GM10266 (cell line): ENCODE data around the gene FERMT2.

Experiments
- DNase-seq: peaks from one replicate; pipeline ENCODE4 v3.0.0; 2012; ENCODE audit errors: extremely low spot score
- TF ChIP-seq, protein P1 (sequence below): IDR thresholded peaks from 2 replicates; pipeline ENCODE4 v1.5.1; 2012; ENCODE audit warnings: mild to moderate bottlenecking, low read depth; ENCODE audit not compliant: control insufficient read depth, insufficient read depth; ENCODE audit errors: missing control alignments

The FERMT2 gene

DNA sequence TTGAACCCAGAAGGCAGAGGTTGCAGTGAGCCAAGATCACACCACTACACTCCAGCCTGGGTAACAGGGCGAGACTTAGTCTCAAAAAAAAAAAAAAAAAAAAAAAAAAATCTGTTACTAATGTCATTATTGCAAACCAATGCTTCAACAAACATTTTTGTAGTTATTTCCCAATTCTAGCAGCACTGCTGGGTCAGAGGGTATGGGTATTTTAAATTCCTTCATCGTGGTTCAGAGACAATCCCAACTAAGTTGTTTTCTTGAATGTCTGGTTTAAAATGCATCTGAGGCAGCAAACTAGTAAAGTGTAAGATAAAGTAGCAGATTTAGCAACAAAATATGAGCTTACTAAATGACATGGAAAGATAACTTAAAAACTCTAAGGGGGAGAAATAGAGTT is 65.6 kb downstream of the FERMT2 start:
- DNase-seq, result no peak
- TF ChIP-seq, protein P1, sequence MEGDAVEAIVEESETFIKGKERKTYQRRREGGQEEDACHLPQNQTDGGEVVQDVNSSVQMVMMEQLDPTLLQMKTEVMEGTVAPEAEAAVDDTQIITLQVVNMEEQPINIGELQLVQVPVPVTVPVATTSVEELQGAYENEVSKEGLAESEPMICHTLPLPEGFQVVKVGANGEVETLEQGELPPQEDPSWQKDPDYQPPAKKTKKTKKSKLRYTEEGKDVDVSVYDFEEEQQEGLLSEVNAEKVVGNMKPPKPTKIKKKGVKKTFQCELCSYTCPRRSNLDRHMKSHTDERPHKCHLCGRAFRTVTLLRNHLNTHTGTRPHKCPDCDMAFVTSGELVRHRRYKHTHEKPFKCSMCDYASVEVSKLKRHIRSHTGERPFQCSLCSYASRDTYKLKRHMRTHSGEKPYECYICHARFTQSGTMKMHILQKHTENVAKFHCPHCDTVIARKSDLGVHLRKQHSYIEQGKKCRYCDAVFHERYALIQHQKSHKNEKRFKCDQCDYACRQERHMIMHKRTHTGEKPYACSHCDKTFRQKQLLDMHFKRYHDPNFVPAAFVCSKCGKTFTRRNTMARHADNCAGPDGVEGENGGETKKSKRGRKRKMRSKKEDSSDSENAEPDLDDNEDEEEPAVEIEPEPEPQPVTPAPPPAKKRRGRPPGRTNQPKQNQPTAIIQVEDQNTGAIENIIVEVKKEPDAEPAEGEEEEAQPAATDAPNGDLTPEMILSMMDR, result no peak

DNA sequence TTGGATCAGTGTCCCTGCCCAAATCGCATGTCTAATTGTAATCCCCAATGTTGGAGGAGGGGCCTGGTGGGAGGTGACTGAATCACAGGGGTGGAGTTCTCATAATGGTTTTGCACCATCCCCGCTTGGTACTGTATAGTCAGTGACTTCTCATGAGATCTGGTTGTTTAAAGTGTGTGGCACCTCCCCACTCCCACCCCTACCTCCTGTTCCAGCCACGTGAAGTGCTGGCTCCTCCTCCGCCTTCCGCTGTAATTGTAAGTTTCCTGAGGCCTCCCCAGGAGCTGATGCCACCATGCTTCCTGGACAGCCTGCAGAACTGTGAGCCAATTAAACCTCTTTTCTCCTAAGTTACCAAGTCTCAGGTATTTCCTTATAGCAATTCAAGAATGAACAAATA is 67.2 kb downstream of the FERMT2 start:
- no peak for DNase-seq
- TF ChIP-seq, protein P1, result no peak

DNA sequence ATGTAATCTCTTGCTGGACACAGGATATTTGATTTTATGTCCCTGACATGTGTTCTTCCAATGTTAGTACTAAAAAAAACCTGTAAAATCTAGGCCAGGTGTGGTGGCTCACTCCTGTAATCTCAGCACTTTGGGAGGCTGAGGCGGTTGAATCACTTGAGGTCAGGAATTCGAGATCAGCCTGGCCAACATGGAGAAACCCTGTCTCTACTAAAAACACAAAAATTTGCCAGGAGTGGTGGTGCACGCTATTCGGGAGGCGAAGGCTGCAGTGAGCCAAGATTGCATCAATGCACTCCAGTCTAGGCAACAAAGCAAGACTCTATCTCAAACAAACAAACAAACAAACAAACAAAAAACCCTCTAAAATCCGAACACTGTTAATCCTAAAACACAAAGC is 68.0 kb downstream of the FERMT2 start:
- no peak for DNase-seq
- TF ChIP-seq, protein P1, result no peak

DNA sequence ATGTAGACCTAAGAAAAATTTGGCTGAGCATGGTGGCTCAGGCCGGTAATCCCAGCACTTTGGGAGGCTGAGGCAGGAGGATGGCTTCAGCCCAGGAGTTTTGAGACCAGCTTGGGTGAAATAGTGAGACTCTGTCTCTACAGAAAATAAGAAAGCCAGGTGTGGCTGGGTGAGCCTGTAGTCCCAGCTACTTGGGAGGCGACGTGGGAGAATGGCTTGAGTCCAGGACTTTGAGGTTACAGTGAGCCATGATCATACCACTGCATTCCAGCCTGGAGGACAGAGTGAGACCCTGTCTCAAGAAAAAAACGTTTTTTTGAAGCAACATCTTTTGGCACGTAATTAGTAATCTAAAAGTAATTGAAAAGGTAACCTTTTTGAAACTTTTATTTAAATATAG is 70.9 kb downstream of the FERMT2 start:
- TF ChIP-seq, protein P1, result no peak
- DNase-seq, result no peak

DNA sequence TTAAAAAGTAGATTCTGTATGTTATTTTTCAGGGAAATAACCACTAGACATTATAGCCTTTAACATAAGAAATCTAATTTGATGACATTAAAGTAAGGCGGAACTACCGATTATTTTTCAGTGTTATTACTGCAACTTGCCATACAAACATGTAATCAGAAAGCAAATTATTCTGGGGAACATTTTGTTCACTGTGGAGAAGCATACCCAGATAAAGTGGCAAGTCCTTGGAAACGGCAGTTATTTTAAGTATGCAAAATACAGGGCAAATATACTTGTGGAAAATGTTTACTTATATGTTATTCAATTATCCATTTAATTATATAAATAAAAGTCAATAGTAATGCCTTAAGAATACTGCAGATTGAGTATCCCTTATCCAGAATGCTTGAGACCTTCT is 71.9 kb downstream of the FERMT2 start:
- DNase-seq, result no peak
- TF ChIP-seq, protein P1, result no peak

DNA sequence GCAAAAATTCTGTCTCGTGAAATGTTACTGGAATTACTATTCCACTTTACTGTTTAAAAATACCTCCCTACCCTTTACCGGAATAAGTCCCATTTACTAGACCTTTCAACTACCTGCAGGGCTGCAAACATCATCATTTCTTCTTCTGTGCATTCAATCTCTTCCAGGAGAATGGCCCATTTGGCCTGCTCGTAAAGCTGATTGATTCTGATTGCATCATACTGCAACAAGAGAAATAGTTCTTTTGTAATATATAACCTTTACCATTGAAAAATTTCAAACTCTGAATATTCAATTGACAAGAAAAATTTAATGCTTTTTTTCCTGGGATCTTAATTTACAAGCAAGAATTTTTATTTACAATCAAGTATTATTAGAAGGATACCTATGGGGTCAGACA is 72.4 kb downstream of the FERMT2 start:
- no peak for DNase-seq
- TF ChIP-seq, protein P1, result no peak

DNA sequence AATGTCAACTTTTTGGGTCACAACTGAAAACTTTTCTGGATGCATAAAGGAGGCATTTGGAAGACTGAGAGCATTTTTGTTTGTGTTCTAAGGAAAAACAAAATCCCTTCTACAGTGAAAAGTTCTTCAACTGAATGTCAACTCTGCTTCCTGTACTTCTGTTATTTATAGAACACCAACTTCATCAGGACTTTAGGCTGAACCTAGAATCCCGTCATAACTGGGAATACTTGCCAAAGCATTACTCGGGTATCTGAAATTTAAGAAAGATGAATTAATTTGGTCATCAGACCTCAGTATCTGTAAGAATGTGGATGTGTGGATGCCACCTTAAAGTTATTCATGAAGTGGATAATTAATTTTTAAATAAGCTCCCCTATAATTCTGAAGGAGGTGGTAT is 73.2 kb downstream of the FERMT2 start:
- no peak for DNase-seq
- TF ChIP-seq, protein P1, result no peak

DNA sequence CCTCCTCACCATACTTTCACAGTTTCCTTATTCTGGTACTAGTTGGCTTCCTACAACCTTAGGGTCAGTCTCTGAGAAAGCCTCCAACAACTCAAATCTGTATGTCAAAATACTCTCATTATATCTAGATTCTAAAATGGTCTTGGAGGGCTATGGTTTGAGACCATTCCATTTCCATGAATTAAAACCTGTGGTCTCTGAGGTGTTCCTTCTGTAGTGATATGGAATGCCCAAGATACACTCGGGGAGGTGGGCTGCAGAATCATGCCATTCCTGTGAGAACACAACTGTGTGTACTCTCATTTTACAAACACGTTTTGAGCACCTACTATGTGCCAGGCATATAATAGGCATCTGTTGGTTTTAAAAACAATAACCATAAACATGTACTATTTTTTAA is 74.0 kb downstream of the FERMT2 start:
- TF ChIP-seq, protein P1, result no peak
- DNase-seq, result no peak
